HCT116 (cell line): ENCODE data around the gene CORO2B. TPM values are rescaled to one million over a fixed set of nuclear protein-coding genes. Genes with fewer than 3 reads are reported as not detected.

Experiments used
- ATAC-seq: fragments of 200-7000 bp; cut with Tn5 transposase; 2 replicates; pipeline ENCODE4 v1.9.1; 2020; ENCODE audit warnings: mild to moderate bottlenecking, moderate library complexity
- BruUV-seq: library from RNA; stranded (reverse); fragments of 400-500 nt; replicated peaks from 2 replicates; lab custom pipeline; 2021; lab: Mats Ljungman, UMichigan
- CTCF ChIA-PET: fragments of 300-600 bp; sonication (Branson Sonifier 250); formaldehyde crosslinking; loops from one replicate; lab custom pipeline; 2021; ENCODE audit warnings: antibody characterized with exemption; lab: Charles Lee
- POLR2A ChIA-PET: fragments of 300-600, 350-600 bp; sonication (Branson Sonifier 250); formaldehyde crosslinking; loops from one replicate; lab custom pipeline; 2021; ENCODE audit warnings: antibody characterized with exemption; lab: Charles Lee
- RAD21 ChIA-PET, 2 experiments: fragments of 300-600 bp; sonication (Branson Sonifier 250); formaldehyde crosslinking; loops; one replicate each; lab custom pipeline; 2023; ENCODE audit warnings: low total read pairs in 2 of 2; ENCODE audit not compliant: uncharacterized antibody in 2 of 2, unreplicated experiment in 2 of 2, low non-redundant PET in 1 of 2; lab: Charles Lee
- DNase-seq: peaks from one replicate; pipeline ENCODE4 v3.0.0-alpha.2; 2010; ENCODE audit warnings: low read depth, low spot score
- H2AFZ ChIP-seq: fragments of 200-600 bp; shearing (Covaris generic), sonication (generic); 2 replicates; pipeline ENCODE4 v1.6.1; 2017; ENCODE audit warnings: low read depth, mixed run types, mixed read lengths, antibody characterized with exemption, low read length; ENCODE audit not compliant: poor library complexity, severe bottlenecking
- H3K27ac ChIP-seq: 2 replicates; pipeline ENCODE4 v1.5.1; 2012; ENCODE audit warnings: low read depth, low read length
- H3K27me3 ChIP-seq: fragments of 200-600 bp; sonication (generic); 2 replicates; pipeline ENCODE4 v1.6.1; 2016; ENCODE audit warnings: mixed run types, low read length, mixed read lengths; ENCODE audit not compliant: insufficient read depth
- H3K36me3 ChIP-seq, 2 experiments: fragments of 200-500 bp in 1 of 2; fragments of 200-600 bp in 1 of 2; sonication (Bioruptor generic) in 1 of 2; sonication (generic) in 1 of 2; 2 replicates each; pipeline versions ENCODE4 v1.5.1 to v1.6.1; 2014 to 2016; ENCODE audit warnings: low read length in 2 of 2, inconsistent platforms in 1 of 2, mixed read lengths in 1 of 2, mixed run types in 1 of 2; ENCODE audit not compliant: insufficient read depth in 2 of 2, control insufficient read depth in 1 of 2
- H3K4me1 ChIP-seq, 2 experiments: fragments of 200-600 bp in 1 of 2; sonication (generic) in 1 of 2; 2 replicates each; pipeline versions ENCODE4 v1.5.1 to v1.6.1; 2012 to 2017; ENCODE audit warnings: low read length in 2 of 2, inconsistent platforms in 1 of 2, mild to moderate bottlenecking in 1 of 2, mixed read lengths in 1 of 2, mixed run types in 1 of 2, moderate library complexity in 1 of 2; ENCODE audit not compliant: insufficient read depth in 2 of 2, control insufficient read depth in 1 of 2
- H3K4me2 ChIP-seq: fragments of 200-600 bp; sonication (generic); 2 replicates; pipeline ENCODE4 v1.6.1; 2017; ENCODE audit warnings: mixed run types, low read length, mixed read lengths
- H3K4me3 ChIP-seq, 2 experiments: fragments of 200-600 bp in 1 of 2; sonication (generic) in 1 of 2; replicated peaks in 1 of 2; 2 replicates each; pipeline ENCODE4 v1.5.1; 2011 to 2016; ENCODE audit warnings: low read length in 2 of 2, control low read depth in 1 of 2, low read depth in 1 of 2, mild to moderate bottlenecking in 1 of 2, mixed read lengths in 1 of 2, mixed run types in 1 of 2
- H3K79me2 ChIP-seq: fragments of 200-600 bp; sonication (generic); 2 replicates; pipeline ENCODE4 v1.6.1; 2017; ENCODE audit warnings: mild to moderate bottlenecking, mixed run types, low read length, moderate library complexity, mixed read lengths; ENCODE audit not compliant: insufficient read depth
- H3K9ac ChIP-seq: fragments of 200-600 bp; sonication (generic); 2 replicates; pipeline ENCODE4 v1.6.1; 2016; ENCODE audit warnings: low read length, mixed read lengths
- H3K9me2 ChIP-seq: fragments of 200-600 bp; sonication (generic), shearing (Covaris generic); 2 replicates; pipeline ENCODE4 v1.6.1; 2017; ENCODE audit warnings: mixed run types, mild to moderate bottlenecking, moderate library complexity; ENCODE audit not compliant: insufficient read depth
- H3K9me3 ChIP-seq, 2 experiments: fragments of 200-500 bp in 1 of 2; fragments of 200-600 bp in 1 of 2; sonication (Bioruptor generic) in 1 of 2; sonication (generic) in 1 of 2; 2 replicates each; pipeline ENCODE4 v1.6.1; 2014 to 2017; ENCODE audit warnings: low read length in 2 of 2, mixed read lengths in 2 of 2, inconsistent platforms in 1 of 2, low read depth in 1 of 2, mild to moderate bottlenecking in 1 of 2, mixed run types in 1 of 2, moderate library complexity in 1 of 2; ENCODE audit not compliant: control insufficient read depth in 1 of 2, insufficient read depth in 1 of 2
- H4K20me1 ChIP-seq: fragments of 200-600 bp; sonication (generic), shearing (Covaris generic); 2 replicates; pipeline ENCODE4 v1.6.1; 2017; ENCODE audit warnings: mixed run types, mild to moderate bottlenecking, moderate library complexity; ENCODE audit not compliant: insufficient read depth
- CBX3 ChIP-seq: IDR thresholded peaks from 2 replicates; pipeline ENCODE4 v1.6.1; 2012; ENCODE audit warnings: low read depth
- CTCF ChIP-seq, 3 experiments: fragments of 200-600 bp in 1 of 3; sonication (generic) in 1 of 3; IDR thresholded peaks in 2 of 3; conservative IDR thresholded peaks in 1 of 3; 2 replicates each; pipeline ENCODE4 v1.5.1; 2012 to 2017; ENCODE audit warnings: low read depth in 2 of 3, low read length in 2 of 3, antibody characterized with exemption in 1 of 3, borderline replicate concordance in 1 of 3, control low read depth in 1 of 3, mild to moderate bottlenecking in 1 of 3, mixed read lengths in 1 of 3, mixed run types in 1 of 3, moderate library complexity in 1 of 3; ENCODE audit not compliant: insufficient read depth in 1 of 3
- POLR2A ChIP-seq: IDR thresholded peaks from 2 replicates; pipeline ENCODE4 v1.7.0; 2011; ENCODE audit warnings: borderline replicate concordance; ENCODE audit not compliant: insufficient read depth, insufficient read length; ENCODE audit errors: extremely low read depth
- intact Hi-C: fragments of 100-400 bp; cut with micrococcal nuclease; formaldehyde crosslinking; loops from 2 replicates; pipeline ENCODE4 v1.10.0; 2022
- total RNA-seq: library from RNA; stranded (reverse); gene quantifications from one replicate; pipeline ENCODE4 v1.2.1, GENCODE V29; 2021; ENCODE audit not compliant: unreplicated experiment
- TF ChIP-seq, protein P1 (sequence below): IDR thresholded peaks from 2 replicates; pipeline ENCODE4 v1.6.1; 2012; ENCODE audit warnings: low read depth

The CORO2B gene
- total RNA-seq, 1 experiment from 2014 or later, result 2.8 TPM

DNA sequence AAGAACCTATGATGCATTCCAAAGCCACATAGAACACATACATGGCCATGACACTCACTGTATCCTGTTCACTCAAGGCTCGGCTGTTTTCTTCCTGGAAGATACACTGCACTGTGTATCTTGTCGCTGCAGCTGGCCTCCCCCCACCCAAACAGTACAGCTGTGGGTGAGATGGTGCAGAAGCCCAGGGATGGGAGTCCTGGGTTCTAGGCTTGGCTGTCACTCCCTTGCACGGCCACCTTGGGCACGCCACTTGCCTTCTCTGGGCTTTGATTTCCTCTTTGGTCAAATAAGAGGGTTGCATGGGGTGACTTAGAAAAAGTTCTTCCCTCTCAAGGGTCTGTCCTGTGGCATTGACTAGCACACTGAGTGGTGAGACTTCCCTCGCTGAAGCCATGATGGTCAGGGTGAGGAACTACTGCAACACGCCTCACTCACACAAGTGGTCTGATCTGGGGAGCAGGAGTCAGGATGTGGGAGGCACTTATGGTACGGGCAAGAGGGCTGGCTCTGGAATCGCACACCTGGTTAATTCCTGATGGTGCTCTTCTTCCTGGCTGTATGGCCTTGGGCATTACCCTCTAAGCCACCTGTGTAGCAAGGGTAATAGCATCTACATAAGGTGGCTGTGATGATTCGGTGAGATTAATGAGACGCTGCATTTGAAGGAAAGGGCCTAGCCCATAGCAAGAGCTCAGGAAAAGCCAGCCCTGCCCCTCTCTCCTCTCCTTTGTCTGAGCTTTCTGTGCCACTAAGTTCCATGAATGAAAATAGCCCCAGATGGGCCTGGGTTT lies 197.9 kb downstream of the CORO2B start:
- POLR2A ChIA-PET, result no interaction called here
- BruUV-seq, result no TSS peak

More for the DNA sequence above, 197.9 kb downstream of the CORO2B start:
- ATAC-seq, result 0 out of 2 replicates have a peak, but pooled peaks have one; percentile 26
- H3K79me2 ChIP-seq, result no peaks in the 10 kb centered on the region
- no peaks in the 10 kb centered on the region for H3K9me3 ChIP-seq
- H3K4me3 ChIP-seq, result no peak overlapping the region
- CTCF ChIA-PET, result no interaction called here
- H3K4me2 ChIP-seq, result no peak overlapping the region
- H3K36me3 ChIP-seq, result peaks cover 19% of the 10 kb centered on the region in 2 experiments; a peak in 3 of 4 replicates
- no peak for DNase-seq
- RAD21 ChIA-PET, result no interaction called here
- H3K27ac ChIP-seq, result no peak overlapping the region
- H3K9ac ChIP-seq, result no peak overlapping the region
- intact Hi-C loops, result no loop called here
- H2AFZ ChIP-seq, result no peak overlapping the region
- TF ChIP-seq CTCF (IDR thresholded peaks at IDR 0.05 in 2 of 3, conservative IDR thresholded peaks at IDR 0.05 in 1 of 3; ENCODE audit: borderline replicate concordance in 1 of 3, insufficient read depth in 1 of 3, low read depth in 2 of 3, low read length in 2 of 3), result no peak
- TF ChIP-seq, protein P1, sequence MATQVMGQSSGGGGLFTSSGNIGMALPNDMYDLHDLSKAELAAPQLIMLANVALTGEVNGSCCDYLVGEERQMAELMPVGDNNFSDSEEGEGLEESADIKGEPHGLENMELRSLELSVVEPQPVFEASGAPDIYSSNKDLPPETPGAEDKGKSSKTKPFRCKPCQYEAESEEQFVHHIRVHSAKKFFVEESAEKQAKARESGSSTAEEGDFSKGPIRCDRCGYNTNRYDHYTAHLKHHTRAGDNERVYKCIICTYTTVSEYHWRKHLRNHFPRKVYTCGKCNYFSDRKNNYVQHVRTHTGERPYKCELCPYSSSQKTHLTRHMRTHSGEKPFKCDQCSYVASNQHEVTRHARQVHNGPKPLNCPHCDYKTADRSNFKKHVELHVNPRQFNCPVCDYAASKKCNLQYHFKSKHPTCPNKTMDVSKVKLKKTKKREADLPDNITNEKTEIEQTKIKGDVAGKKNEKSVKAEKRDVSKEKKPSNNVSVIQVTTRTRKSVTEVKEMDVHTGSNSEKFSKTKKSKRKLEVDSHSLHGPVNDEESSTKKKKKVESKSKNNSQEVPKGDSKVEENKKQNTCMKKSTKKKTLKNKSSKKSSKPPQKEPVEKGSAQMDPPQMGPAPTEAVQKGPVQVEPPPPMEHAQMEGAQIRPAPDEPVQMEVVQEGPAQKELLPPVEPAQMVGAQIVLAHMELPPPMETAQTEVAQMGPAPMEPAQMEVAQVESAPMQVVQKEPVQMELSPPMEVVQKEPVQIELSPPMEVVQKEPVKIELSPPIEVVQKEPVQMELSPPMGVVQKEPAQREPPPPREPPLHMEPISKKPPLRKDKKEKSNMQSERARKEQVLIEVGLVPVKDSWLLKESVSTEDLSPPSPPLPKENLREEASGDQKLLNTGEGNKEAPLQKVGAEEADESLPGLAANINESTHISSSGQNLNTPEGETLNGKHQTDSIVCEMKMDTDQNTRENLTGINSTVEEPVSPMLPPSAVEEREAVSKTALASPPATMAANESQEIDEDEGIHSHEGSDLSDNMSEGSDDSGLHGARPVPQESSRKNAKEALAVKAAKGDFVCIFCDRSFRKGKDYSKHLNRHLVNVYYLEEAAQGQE, result no peak
- TF ChIP-seq POLR2A, result no peak
- no peak for TF ChIP-seq CBX3
- TF ChIP-seq, all 23 proteins: peak for 0
- no peaks in the 10 kb centered on the region for H3K4me1 ChIP-seq
- H3K9me2 ChIP-seq, result no peaks in the 10 kb centered on the region
- no peaks in the 10 kb centered on the region for H3K27me3 ChIP-seq
- H4K20me1 ChIP-seq, result no peaks in the 10 kb centered on the region

Other genes starting within 250 kb of the CORO2B start
- not detected for gene ITGA11, start 146.8 kb upstream of the CORO2B start, total RNA-seq
- gene ANP32A, start 241.9 kb downstream of the CORO2B start, total RNA-seq, result 220 TPM